H9 (cell line): ENCODE results near the gene ENPP1. TPM values are rescaled to one million over a fixed set of nuclear protein-coding genes. Genes with fewer than 3 reads are reported as not detected.

Experiments
- DNase-seq: peaks from one replicate; pipeline ENCODE4 v3.0.0-alpha.2; 2017
- H2AFZ ChIP-seq: one replicate; pipeline ENCODE4 v1.6.1; 2013; ENCODE audit warnings: mild to moderate bottlenecking, low read length, control low read depth, moderate library complexity
- H2AK5ac ChIP-seq: 2 replicates; pipeline ENCODE4 v1.6.1; 2013; ENCODE audit warnings: low read length, control low read depth, mixed read lengths; ENCODE audit not compliant: insufficient read length
- H2BK120ac ChIP-seq: one replicate; pipeline ENCODE4 v1.6.1; 2013; ENCODE audit warnings: low read depth, mild to moderate bottlenecking, low read length, control low read depth, inconsistent platforms; ENCODE audit not compliant: poor library complexity, severe bottlenecking
- H2BK12ac ChIP-seq: 2 replicates; pipeline ENCODE4 v1.6.1; 2013; ENCODE audit warnings: low read length, control low read depth, mixed read lengths, low read depth; ENCODE audit not compliant: insufficient read length
- H2BK15ac ChIP-seq: 2 replicates; pipeline ENCODE4 v1.6.1; 2013; ENCODE audit warnings: low read depth, low read length, control low read depth
- H2BK20ac ChIP-seq: one replicate; pipeline ENCODE4 v1.6.1; 2013; ENCODE audit warnings: low read depth, mild to moderate bottlenecking, low read length, control low read depth, inconsistent platforms; ENCODE audit not compliant: poor library complexity, severe bottlenecking
- H2BK5ac ChIP-seq: 2 replicates; pipeline ENCODE4 v1.6.1; 2013; ENCODE audit warnings: low read length, control low read depth, mixed read lengths; ENCODE audit not compliant: insufficient read length
- H3K14ac ChIP-seq: 2 replicates; pipeline ENCODE4 v1.6.1; 2013; ENCODE audit warnings: low read length, control low read depth; ENCODE audit not compliant: insufficient read depth
- H3K18ac ChIP-seq: 2 replicates; pipeline ENCODE4 v1.6.1; 2013; ENCODE audit warnings: low read depth, mild to moderate bottlenecking, mixed read lengths, low read length, control low read depth; ENCODE audit not compliant: insufficient read length
- H3K23ac ChIP-seq: 2 replicates; pipeline ENCODE4 v1.6.1; 2013; ENCODE audit warnings: low read length, control low read depth, mixed read lengths, low read depth; ENCODE audit not compliant: insufficient read length
- H3K23me2 ChIP-seq: 2 replicates; pipeline ENCODE4 v1.6.1; 2013; ENCODE audit warnings: low read depth, mild to moderate bottlenecking, mixed read lengths, low read length, control low read depth; ENCODE audit not compliant: insufficient read length, poor library complexity, severe bottlenecking
- H3K27ac ChIP-seq: 2 replicates; pipeline ENCODE4 v1.5.1; 2013; ENCODE audit warnings: low read length, control low read depth, mixed read lengths, low read depth; ENCODE audit not compliant: insufficient read length
- H3K27me3 ChIP-seq: 2 replicates; pipeline ENCODE4 v1.6.1; 2013; ENCODE audit warnings: low read length, control low read depth, inconsistent platforms; ENCODE audit not compliant: insufficient read depth
- H3K4ac ChIP-seq: 2 replicates; pipeline ENCODE4 v1.6.1; 2013; ENCODE audit warnings: low read depth, mild to moderate bottlenecking, control low read depth, inconsistent platforms, low read length, moderate library complexity
- H3K4me1 ChIP-seq: 2 replicates; pipeline ENCODE4 v1.6.1; 2013; ENCODE audit warnings: low read length, control low read depth, inconsistent platforms; ENCODE audit not compliant: insufficient read depth
- H3K4me2 ChIP-seq: 2 replicates; pipeline ENCODE4 v1.6.1; 2013; ENCODE audit warnings: low read length, control low read depth, mixed read lengths; ENCODE audit not compliant: insufficient read length, insufficient read depth
- H3K56ac ChIP-seq: 2 replicates; pipeline ENCODE4 v1.6.1; 2013; ENCODE audit warnings: low read depth, mild to moderate bottlenecking, mixed read lengths, low read length, control low read depth; ENCODE audit not compliant: insufficient read length
- H3K79me1 ChIP-seq: 2 replicates; pipeline ENCODE4 v1.6.1; 2013; ENCODE audit warnings: low read depth, mild to moderate bottlenecking, moderate library complexity, low read length, control low read depth, inconsistent platforms; ENCODE audit not compliant: insufficient read depth, poor library complexity, severe bottlenecking
- H3K79me2 ChIP-seq: 2 replicates; pipeline ENCODE4 v1.6.1; 2013; ENCODE audit warnings: low read length, control low read depth, inconsistent platforms; ENCODE audit not compliant: insufficient read depth
- H3K9ac ChIP-seq: 2 replicates; pipeline ENCODE4 v1.6.1; 2013; ENCODE audit warnings: low read length, control low read depth, mixed read lengths; ENCODE audit not compliant: insufficient read length; ENCODE audit errors: extremely low read depth
- H3K9me3 ChIP-seq: one replicate; pipeline ENCODE4 v1.6.1; 2013; ENCODE audit warnings: low read depth, low read length, inconsistent platforms; ENCODE audit not compliant: control insufficient read depth
- H3T11ph ChIP-seq: one replicate; pipeline ENCODE4 v1.6.1; 2013; ENCODE audit warnings: mild to moderate bottlenecking, low read length, control low read depth, inconsistent platforms
- H4K20me1 ChIP-seq: one replicate; pipeline ENCODE4 v1.6.1; 2013; ENCODE audit not compliant: control insufficient read depth, insufficient read length, insufficient read depth
- H4K5ac ChIP-seq: 2 replicates; pipeline ENCODE4 v1.6.1; 2013; ENCODE audit warnings: low read depth, mild to moderate bottlenecking, mixed read lengths, low read length, control low read depth; ENCODE audit not compliant: insufficient read length
- H4K8ac ChIP-seq: replicated peaks from 2 replicates; pipeline ENCODE4 v1.6.1; 2013; ENCODE audit warnings: low read length, control low read depth, mixed read lengths, low read depth; ENCODE audit not compliant: insufficient read length
- H4K91ac ChIP-seq: 2 replicates; pipeline ENCODE4 v1.6.1; 2013; ENCODE audit warnings: low read depth, mild to moderate bottlenecking, moderate library complexity, mixed read lengths, low read length, control low read depth; ENCODE audit not compliant: insufficient read length
- H3K27ac Mint-ChIP-seq, 3 experiments: 2 replicates in 2 of 3; 3 replicates in 1 of 3; pipeline ENCODE4 v1.8.0; 2020 to 2021; ENCODE audit warnings: mixed read lengths in 3 of 3, mild to moderate bottlenecking in 1 of 3, moderate library complexity in 1 of 3
- H3K27me3 Mint-ChIP-seq: 2 replicates; pipeline ENCODE4 v1.8.0; 2021; ENCODE audit warnings: low read depth, mild to moderate bottlenecking, moderate library complexity, mixed read lengths
- H3K36me3 Mint-ChIP-seq, 3 experiments: 2 replicates in 2 of 3; 3 replicates in 1 of 3; pipeline ENCODE4 v1.8.0; 2020 to 2021; ENCODE audit warnings: low read depth in 3 of 3, mixed read lengths in 3 of 3; ENCODE audit not compliant: insufficient read depth in 1 of 3
- H3K4me1 Mint-ChIP-seq, 2 experiments: 2 replicates each; pipeline ENCODE4 v1.8.0; 2020; ENCODE audit warnings: mixed read lengths in 2 of 2
- H3K4me3 Mint-ChIP-seq, 2 experiments: 2 replicates in 1 of 2; 3 replicates in 1 of 2; pipeline ENCODE4 v1.8.0; 2020 to 2021; ENCODE audit warnings: mild to moderate bottlenecking in 2 of 2, mixed read lengths in 2 of 2, moderate library complexity in 1 of 2
- H3K9me3 Mint-ChIP-seq, 2 experiments: 2 replicates in 1 of 2; 3 replicates in 1 of 2; pipeline ENCODE4 v1.8.0; 2020; ENCODE audit warnings: mild to moderate bottlenecking in 2 of 2, mixed read lengths in 2 of 2, moderate library complexity in 1 of 2
- CTCF ChIP-seq: fragments of 200-600 bp; sonication (generic); conservative IDR thresholded peaks from 3 replicates; pipeline ENCODE4 v1.8.0; 2021; ENCODE audit warnings: antibody characterized with exemption, mild to moderate bottlenecking
- WGBS: extraction: QIAGEN DNeasy Blood & Tissue Kit; methylation state at CpG from one replicate; pipeline ENCODE4 v1.1.7; 2013; ENCODE audit warnings: missing lambda C conversion rate, low lambda C conversion rate, mixed read lengths; ENCODE audit not compliant: insufficient read length; ENCODE audit errors: extremely low coverage; 5-methylcytosine and 5-hydroxymethylcytosine counted together
- total RNA-seq: library from RNA; stranded (reverse); gene quantifications from 2 replicates; pipeline ENCODE4 v1.2.1, GENCODE V29; 2021

ENPP1 gene
- total RNA-seq, 1 experiment from 2014 or later = 22.5 TPM

GRCh38 chr6:131765081-131765803, 42.6 kb upstream of the ENPP1 start:
- Histone ChIP-seq H4K8ac (no peak overlapping the region), H2BK12ac (no peak overlapping the region), H3K14ac (no peak overlapping the region), H3T11ph (no peak overlapping the region), H2AK5ac (no peak overlapping the region), H3K18ac (no peak overlapping the region), H2BK20ac (no peak overlapping the region), H3K23ac (no peak overlapping the region), H2BK120ac (no peak overlapping the region), H2BK5ac (no peak overlapping the region), H4K5ac (no peak overlapping the region), H2BK15ac (no peak overlapping the region; the same call in 1 of the 2 replicates), H3K4me1 (no peaks in the 10 kb centered on the region), H2AFZ (no peak overlapping the region), H3K27me3 (no peaks in the 10 kb centered on the region), H3K79me2 (no peaks in the 10 kb centered on the region), H3K23me2 (no peaks in the 10 kb centered on the region), H3K79me1 (no peaks in the 10 kb centered on the region), H3K9me3 (no peaks in the 10 kb centered on the region), H3K27ac (no peak overlapping the region), H4K91ac (no peak overlapping the region), H3K9ac (no peak overlapping the region), H4K20me1 (no peaks in the 10 kb centered on the region), H3K4me2 (no peak overlapping the region), H3K4ac (no peak overlapping the region), H3K56ac (no peak overlapping the region)
- H3K27me3 Mint-ChIP-seq = peaks cover 16% of the 10 kb centered on the region
- WGBS = no CpG with 5 or more reads among the region's 9 CpGs
- no peak overlapping the region for H3K27ac Mint-ChIP-seq
- no peak overlapping the region for H3K4me3 Mint-ChIP-seq
- no peak for DNase-seq
- no peak for TF ChIP-seq CTCF
- H3K9me3 Mint-ChIP-seq = no peaks in the 10 kb centered on the region
- no peaks in the 10 kb centered on the region for H3K36me3 Mint-ChIP-seq
- no peaks in the 10 kb centered on the region for H3K4me1 Mint-ChIP-seq
